ENCODE data around the gene ELOA2.

DNA sequence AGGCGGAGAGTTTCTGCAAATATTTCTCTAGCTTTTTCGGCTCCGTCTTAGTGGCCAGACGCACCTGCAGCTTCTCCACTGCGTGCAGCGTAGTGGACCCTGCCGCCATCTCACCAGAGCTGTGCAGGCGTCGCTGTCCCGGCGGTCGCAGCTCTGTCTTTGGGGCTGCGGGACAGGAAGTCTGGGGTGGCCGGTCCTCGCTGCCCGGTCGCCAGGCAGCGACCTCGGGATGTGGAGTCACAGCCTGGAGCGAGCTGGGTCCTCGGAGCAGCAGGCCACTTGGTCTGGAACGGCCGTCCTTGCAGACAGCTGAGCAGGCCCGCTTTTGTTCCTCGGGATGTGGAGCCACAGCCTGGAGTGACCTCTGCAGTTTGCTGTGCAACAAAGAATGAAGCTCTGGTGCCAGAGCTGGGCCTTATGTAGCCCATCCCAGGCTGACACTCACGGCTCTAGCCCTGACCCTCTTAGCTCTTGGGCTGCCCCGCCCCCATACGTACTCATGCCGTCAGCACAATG, at the start of gene ELOA2:
- no peak for TF ChIP-seq CTCF (IDR thresholded peaks at IDR 0.05)
- TF ChIP-seq POLR2A (IDR thresholded peaks at IDR 0.05): no peak
